ENCODE measurements around the gene STK16.
A peak's percentile ranks its signal among the peaks of the same experiment; 100 is the strongest.
"Not testable (repeated sequence)": the region's sequence is repeated elsewhere in the genome, so short reads cannot be mapped to it uniquely, and the experiment has no call there.

Gene STK16

GRCh38 chr2:219245148-219245898 lies at the start of gene STK16, which contains the start of gene GLB1L:
TSS of gene STK16 (plus strand) at chr2:219245479. CDS start at chr2:219246000, 521 bp downstream.
TSS of gene GLB1L (minus strand) at chr2:219245444. CDS start at chr2:219243573, 1,871 bp downstream.
- DNase-seq, result peak; percentile 97

- DNase-seq, result no peak
Observed at GRCh38 chr2:219197388-219197787, 47.9 kb upstream of the STK16 start.

- no peak for DNase-seq
Observed at GRCh38 chr2:219198974-219199373, 46.3 kb upstream of the STK16 start.

GRCh38 chr2:219199470-219200211 lies 45.6 kb upstream of the STK16 start:
- no peak for DNase-seq

GRCh38 chr2:219200502-219201326 lies 44.6 kb upstream of the STK16 start:
- not testable (repeated sequence) for DNase-seq

GRCh38 chr2:219201331-219201730 lies 43.9 kb upstream of the STK16 start:
- not testable (repeated sequence) for DNase-seq

GRCh38 chr2:219204425-219205164 lies 40.7 kb upstream of the STK16 start:
- DNase-seq, result no peak

GRCh38 chr2:219205165-219205538 lies 40.1 kb upstream of the STK16 start:
- no peak for DNase-seq

GRCh38 chr2:219205981-219206327 lies 39.3 kb upstream of the STK16 start:
- no peak for DNase-seq

GRCh38 chr2:219206328-219207133 lies 38.7 kb upstream of the STK16 start, which contains the start of gene ZFAND2B:
TSS of gene ZFAND2B (plus strand) at chr2:219206782. CDS start at chr2:219206988, 206 bp downstream.
- peak; percentile 98 for DNase-seq

- DNase-seq, result no peak
Observed at GRCh38 chr2:219207134-219207883, 38.0 kb upstream of the STK16 start.

GRCh38 chr2:219207884-219208740 lies 37.2 kb upstream of the STK16 start:
- DNase-seq, result no peak

- DNase-seq, result no peak
Observed at GRCh38 chr2:219209236-219210195, 35.8 kb upstream of the STK16 start.

GRCh38 chr2:219210196-219210885 lies 34.9 kb upstream of the STK16 start:
- DNase-seq, result no peak

GRCh38 chr2:219210886-219211362 lies 34.4 kb upstream of the STK16 start:
- DNase-seq, result no peak

- no peak for DNase-seq
Observed at GRCh38 chr2:219213026-219213415, 32.3 kb upstream of the STK16 start.

GRCh38 chr2:219213486-219214071 lies 31.7 kb upstream of the STK16 start:
- DNase-seq, result no peak

Data from right forelimb (tissue), 1 donor.